WERI-Rb-1 (cell line): ENCODE results near the gene PCIF1.

Experiments
- DNase-seq: peaks from one replicate; pipeline ENCODE4 v3.0.0-alpha.2; 2020
- H3K27ac ChIP-seq: fragments of 250-450 bp; sonication (Bioruptor Pico); 2 replicates; pipeline ENCODE4 v1.5.1; 2020; ENCODE audit warnings: mild to moderate bottlenecking, moderate library complexity
- H3K27me3 ChIP-seq: fragments of 250-450 bp; sonication (Bioruptor Pico); 2 replicates; pipeline ENCODE4 v1.5.1; 2021; ENCODE audit warnings: mild to moderate bottlenecking, low read depth, moderate library complexity; ENCODE audit not compliant: insufficient read depth, severe bottlenecking
- H3K36me3 ChIP-seq: fragments of 250-450 bp; sonication (Bioruptor Pico); 2 replicates; pipeline ENCODE4 v1.5.1; 2020; ENCODE audit warnings: mild to moderate bottlenecking, moderate library complexity
- H3K4me3 ChIP-seq: 2 replicates; pipeline ENCODE4 v1.5.1; 2011; ENCODE audit warnings: low read depth, mild to moderate bottlenecking, control low read depth, low read length
- H3K9me3 ChIP-seq: fragments of 250-450 bp; sonication (Bioruptor Pico); 2 replicates; pipeline ENCODE4 v1.5.1; 2021; ENCODE audit warnings: mild to moderate bottlenecking, moderate library complexity; ENCODE audit not compliant: severe bottlenecking
- CTCF ChIP-seq: IDR thresholded peaks from 2 replicates; pipeline ENCODE4 v1.5.1; 2011; ENCODE audit warnings: low read depth, mild to moderate bottlenecking, control low read depth, inconsistent platforms, low read length

PCIF1 gene

GRCh38 chr20:45920462-45921336 is 13.8 kb upstream of the PCIF1 start:
- peak overlapping the region; percentile 56 for H3K27ac ChIP-seq
- H3K27me3 ChIP-seq = no peaks in the 10 kb centered on the region
- DNase-seq = no peak
- H3K4me3 ChIP-seq = no peak overlapping the region
- no peaks in the 10 kb centered on the region for H3K36me3 ChIP-seq
- TF ChIP-seq CTCF = no peak
- no peaks in the 10 kb centered on the region for H3K9me3 ChIP-seq

GRCh38 chr20:45921337-45922189 is 12.9 kb upstream of the PCIF1 start:
- Histone ChIP-seq H3K27me3 (no peaks in the 10 kb centered on the region), H3K9me3 (no peaks in the 10 kb centered on the region), H3K4me3 (no peak overlapping the region), H3K27ac (peak overlapping the region; percentile 22; the same call in 1 of the 2 replicates), H3K36me3 (no peaks in the 10 kb centered on the region)
- DNase-seq = no peak
- TF ChIP-seq CTCF = no peak

- TF ChIP-seq CTCF = no peak
- Histone ChIP-seq H3K9me3 (no peaks in the 10 kb centered on the region), H3K27ac (no peak overlapping the region), H3K4me3 (no peak overlapping the region), H3K36me3 (no peaks in the 10 kb centered on the region), H3K27me3 (no peaks in the 10 kb centered on the region)
- DNase-seq = no peak
Observed at GRCh38 chr20:45924391-45925261, 9.9 kb upstream of the PCIF1 start.

GRCh38 chr20:45925821-45926506 is 8.5 kb upstream of the PCIF1 start:
- Histone ChIP-seq H3K9me3 (no peaks in the 10 kb centered on the region), H3K36me3 (no peaks in the 10 kb centered on the region), H3K27ac (no peak overlapping the region), H3K4me3 (no peak overlapping the region), H3K27me3 (no peaks in the 10 kb centered on the region)
- TF ChIP-seq CTCF = no peak
- DNase-seq = no peak

GRCh38 chr20:45926731-45927070 is 7.8 kb upstream of the PCIF1 start:
- Histone ChIP-seq H3K4me3 (no peak overlapping the region), H3K27me3 (no peaks in the 10 kb centered on the region), H3K9me3 (no peaks in the 10 kb centered on the region), H3K27ac (no peak overlapping the region), H3K36me3 (no peaks in the 10 kb centered on the region)
- DNase-seq = no peak
- no peak for TF ChIP-seq CTCF
